NB4 (cell line): ENCODE results near the gene PTPRD.

Source experiments
- DNase-seq: peaks from one replicate; pipeline ENCODE4 v3.0.0; 2010; ENCODE audit warnings: low read depth
- H3K4me3 ChIP-seq: one replicate; pipeline ENCODE4 v1.5.1; 2011; ENCODE audit warnings: mild to moderate bottlenecking, low read depth, low read length, moderate library complexity
- MYC ChIP-seq: IDR thresholded peaks from 2 replicates; pipeline ENCODE4 v1.6.1; 2011; ENCODE audit warnings: low read depth, low read length
- POLR2A ChIP-seq: IDR thresholded peaks from 2 replicates; pipeline ENCODE4 v1.6.1; 2011; ENCODE audit warnings: mild to moderate bottlenecking; ENCODE audit not compliant: insufficient read length; ENCODE audit errors: extremely low read depth
- TF ChIP-seq, protein P1 (sequence below): IDR thresholded peaks from 2 replicates; pipeline ENCODE4 v1.6.1; 2011; ENCODE audit warnings: low read depth, low read length
- TF ChIP-seq, protein P2 (sequence below): IDR thresholded peaks from one replicate; pipeline ENCODE4 v1.5.1; 2012; ENCODE audit warnings: low read depth, low read length

Gene PTPRD

DNA sequence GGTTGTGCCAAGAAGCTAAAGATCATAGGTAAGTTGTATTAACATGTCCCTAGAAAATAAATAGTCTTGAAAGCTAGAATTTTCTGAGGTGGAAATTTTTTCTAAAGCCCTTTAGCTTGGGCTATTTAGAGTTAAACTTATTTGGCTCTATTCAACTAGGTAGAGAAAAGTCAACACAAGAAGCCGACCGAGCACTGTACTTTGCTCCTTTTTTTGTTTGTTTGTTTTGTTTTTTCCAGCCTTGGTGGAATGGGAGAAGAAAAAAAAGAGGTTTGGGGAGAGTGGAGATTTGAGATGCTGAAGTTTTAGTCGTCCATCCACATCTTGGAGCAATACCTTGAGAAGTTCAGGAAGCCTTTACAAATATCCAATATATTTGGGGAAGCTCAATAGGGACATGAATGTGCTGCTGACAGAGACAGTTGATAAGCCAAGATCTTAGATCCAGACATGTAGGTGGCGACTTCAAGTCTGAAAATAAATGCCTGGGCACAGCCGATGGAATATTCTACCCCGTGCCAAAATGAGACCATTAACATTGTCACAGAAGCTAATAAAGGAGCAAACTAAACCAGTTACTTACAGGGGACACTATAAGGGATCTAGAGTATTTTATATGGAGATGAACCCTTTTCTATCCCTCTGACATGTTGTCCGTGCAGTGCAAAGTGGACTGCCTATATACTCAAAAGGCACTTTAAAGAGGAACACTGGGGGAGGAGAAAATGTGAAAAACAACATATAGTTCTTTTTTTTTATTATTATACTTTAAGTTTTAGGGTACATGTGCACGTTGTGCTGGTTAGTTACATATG, 466.1 kb downstream of the PTPRD start:
- H3K4me3 ChIP-seq: no peak overlapping the region
- no peak for DNase-seq
- TF ChIP-seq, protein P1, sequence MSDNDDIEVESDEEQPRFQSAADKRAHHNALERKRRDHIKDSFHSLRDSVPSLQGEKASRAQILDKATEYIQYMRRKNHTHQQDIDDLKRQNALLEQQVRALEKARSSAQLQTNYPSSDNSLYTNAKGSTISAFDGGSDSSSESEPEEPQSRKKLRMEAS: no peak
- TF ChIP-seq POLR2A (no peak), MYC (no peak)
- TF ChIP-seq, protein P2, sequence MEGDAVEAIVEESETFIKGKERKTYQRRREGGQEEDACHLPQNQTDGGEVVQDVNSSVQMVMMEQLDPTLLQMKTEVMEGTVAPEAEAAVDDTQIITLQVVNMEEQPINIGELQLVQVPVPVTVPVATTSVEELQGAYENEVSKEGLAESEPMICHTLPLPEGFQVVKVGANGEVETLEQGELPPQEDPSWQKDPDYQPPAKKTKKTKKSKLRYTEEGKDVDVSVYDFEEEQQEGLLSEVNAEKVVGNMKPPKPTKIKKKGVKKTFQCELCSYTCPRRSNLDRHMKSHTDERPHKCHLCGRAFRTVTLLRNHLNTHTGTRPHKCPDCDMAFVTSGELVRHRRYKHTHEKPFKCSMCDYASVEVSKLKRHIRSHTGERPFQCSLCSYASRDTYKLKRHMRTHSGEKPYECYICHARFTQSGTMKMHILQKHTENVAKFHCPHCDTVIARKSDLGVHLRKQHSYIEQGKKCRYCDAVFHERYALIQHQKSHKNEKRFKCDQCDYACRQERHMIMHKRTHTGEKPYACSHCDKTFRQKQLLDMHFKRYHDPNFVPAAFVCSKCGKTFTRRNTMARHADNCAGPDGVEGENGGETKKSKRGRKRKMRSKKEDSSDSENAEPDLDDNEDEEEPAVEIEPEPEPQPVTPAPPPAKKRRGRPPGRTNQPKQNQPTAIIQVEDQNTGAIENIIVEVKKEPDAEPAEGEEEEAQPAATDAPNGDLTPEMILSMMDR: no peak

DNA sequence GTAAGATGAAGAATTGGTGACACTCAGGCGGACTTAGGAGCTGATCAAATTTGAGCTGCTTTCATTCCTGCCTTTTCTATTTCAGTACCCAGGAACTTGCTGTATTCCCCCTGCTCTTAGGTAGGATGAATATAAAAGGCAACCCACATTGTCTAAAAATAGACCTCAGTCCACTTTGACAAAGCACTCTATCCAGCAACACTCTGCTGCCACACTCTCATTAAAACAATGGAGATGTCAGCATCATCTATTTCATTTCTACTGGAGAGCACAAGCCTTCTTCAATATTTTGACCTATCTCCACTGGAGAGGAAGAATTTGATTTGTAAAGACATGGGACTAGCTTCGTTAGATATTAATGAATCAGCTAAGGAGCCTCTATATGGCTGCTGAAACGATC, 468.4 kb downstream of the PTPRD start:
- TF ChIP-seq, protein P1: no peak
- no peak for TF ChIP-seq MYC
- TF ChIP-seq, protein P2: no peak
- TF ChIP-seq POLR2A: no peak
- no peak for DNase-seq
- no peak overlapping the region for H3K4me3 ChIP-seq

DNA sequence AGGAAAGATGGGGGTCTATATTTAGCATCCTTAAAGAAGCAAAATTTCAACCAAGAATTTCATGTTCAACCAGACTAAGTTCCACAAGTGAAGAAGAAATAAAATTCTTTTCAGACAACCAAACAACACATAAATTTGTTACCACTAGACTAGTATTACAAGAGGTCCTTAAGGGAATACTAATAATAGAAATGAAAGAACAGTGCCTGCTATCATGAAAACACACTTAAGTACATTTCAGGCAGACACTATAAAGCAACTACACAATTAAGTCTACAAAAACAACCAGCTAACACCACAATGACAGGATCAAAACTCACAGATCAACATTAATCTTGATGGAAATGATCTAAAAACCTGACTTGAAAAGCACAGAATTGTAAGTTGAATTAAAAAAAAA, 477.2 kb downstream of the PTPRD start:
- no peak overlapping the region for H3K4me3 ChIP-seq
- no peak for DNase-seq
- TF ChIP-seq, protein P2: no peak
- no peak for TF ChIP-seq POLR2A
- no peak for TF ChIP-seq MYC
- TF ChIP-seq, protein P1: no peak

DNA sequence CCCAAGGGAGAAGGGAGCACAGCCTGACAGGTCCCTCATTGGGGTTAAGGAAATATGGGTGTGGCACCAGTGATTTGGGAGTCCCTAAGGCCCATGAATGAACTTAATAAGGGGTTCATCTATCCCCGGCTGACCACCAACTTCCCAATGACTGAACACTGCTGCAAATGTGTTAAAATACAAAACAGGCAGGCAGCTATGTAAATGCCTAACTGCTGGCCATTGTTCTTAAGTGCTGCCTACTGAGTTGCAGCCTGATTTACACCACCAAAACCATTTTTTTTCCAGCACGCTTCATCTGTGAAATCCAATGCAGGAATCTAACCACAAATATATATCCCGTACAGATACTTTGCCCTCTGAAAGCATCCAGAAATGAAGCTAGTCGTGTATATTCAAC, 478.5 kb downstream of the PTPRD start:
- H3K4me3 ChIP-seq: no peak overlapping the region
- TF ChIP-seq, protein P1: no peak
- TF ChIP-seq, protein P2: no peak
- TF ChIP-seq POLR2A: no peak
- no peak for TF ChIP-seq MYC
- no peak for DNase-seq

DNA sequence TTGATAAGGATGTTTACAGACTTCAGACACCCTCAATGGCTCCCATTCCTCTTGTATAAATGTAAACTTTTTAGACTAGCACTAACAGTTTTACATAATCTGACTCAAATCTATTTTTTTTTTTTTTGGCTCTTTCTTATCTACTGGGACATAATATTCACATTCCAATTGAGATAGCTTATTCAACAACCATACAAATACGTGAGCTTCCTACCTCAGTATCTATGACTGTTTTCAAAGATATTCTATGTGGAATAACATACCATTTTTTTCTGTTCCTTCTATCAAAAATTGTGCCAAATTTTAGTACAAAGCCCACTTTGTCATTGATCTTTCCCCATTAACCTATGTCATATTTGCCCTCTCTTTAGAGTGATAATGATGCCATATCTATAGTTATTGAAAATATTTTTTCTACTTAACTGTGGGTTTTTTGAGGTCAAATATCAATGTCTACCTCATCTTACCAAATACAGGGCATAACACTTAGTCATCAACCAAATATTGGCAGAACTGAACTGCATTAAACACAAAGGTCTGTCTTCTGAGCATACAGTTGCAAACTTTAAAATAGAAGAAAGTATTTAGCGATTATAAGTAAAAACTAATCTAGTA, 482.6 kb downstream of the PTPRD start:
- no peak for TF ChIP-seq POLR2A
- TF ChIP-seq, protein P1: no peak
- TF ChIP-seq, protein P2: no peak
- no peak for TF ChIP-seq MYC
- DNase-seq: no peak
- no peak overlapping the region for H3K4me3 ChIP-seq

DNA sequence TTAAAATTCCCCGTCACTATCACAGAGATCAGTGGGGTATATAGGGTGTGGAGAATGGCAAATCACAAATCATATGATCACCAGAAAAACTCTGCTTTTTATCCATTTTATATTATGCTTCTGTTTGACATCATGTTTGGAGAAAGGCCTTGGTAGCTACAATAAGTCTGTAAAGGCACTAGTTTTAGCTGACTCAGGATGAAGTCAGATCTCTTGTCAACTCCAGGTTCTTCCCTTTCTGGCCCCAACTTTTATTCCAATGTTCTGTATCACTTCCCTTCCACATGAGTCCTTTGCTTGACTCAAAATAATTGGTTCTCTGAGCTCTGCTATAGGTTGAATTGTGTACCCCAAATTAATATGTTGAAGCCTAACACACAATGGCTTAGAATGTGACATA, 484.9 kb downstream of the PTPRD start:
- TF ChIP-seq, protein P2: no peak
- TF ChIP-seq POLR2A: no peak
- TF ChIP-seq, protein P1: no peak
- no peak for TF ChIP-seq MYC
- no peak for DNase-seq
- no peak overlapping the region for H3K4me3 ChIP-seq
